Measurements from ENCODE around the gene KRTAP5-4. TPM values are rescaled to one million over a fixed set of nuclear protein-coding genes. Genes with fewer than 3 reads are reported as not detected.

KRTAP5-4 gene
- total RNA-seq, 1 experiment from 2014 or later = not detected

DNA sequence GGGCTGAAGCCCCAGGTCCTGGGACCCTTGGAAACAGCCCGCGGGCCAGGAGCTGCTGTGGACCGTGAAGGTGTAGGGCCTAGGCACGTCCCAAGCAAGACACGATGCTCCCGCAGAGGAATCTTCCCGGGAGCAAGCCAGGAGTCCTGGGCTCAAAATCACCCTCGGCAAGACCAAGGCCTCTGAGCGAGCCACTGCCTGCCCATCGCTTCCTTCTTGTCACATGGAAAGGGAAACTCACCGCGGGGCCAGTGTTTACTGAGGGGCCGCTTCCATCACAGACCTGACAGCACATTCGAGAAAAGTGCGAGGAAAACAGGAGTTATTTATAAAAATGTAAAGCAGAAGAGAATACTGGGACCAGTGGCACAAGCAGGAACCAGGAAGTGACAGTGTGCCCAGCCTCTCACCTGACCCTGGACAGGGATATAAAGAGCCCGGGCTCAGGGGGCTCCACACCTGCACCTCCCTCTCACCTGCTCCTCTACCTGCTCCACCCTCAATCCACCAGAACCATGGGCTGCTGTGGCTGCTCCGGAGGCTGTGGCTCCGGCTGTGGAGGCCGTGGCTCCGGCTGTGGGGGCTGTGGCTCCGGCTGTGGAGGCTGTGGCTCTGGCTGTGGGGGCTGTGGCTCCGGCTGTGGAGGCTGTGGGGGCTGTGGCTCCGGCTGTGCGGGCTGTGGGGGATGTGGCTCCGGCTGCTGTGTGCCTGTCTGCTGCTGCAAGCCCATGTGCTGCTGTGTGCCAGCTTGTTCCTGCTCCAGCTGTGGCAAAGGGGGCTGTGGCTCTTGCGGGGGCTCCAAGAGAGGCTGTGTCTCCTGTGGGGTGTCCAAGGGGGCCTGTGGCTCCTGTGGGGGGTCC is 7.6 kb upstream of the KRTAP5-4 start, which contains the start of gene KRTAP5-5:
Gene KRTAP5-5, plus strand, starts transcription at position 450 of the 860 bp plus-strand sequence. Its CDS starts 66 bp downstream, at position 516.
- Histone ChIP-seq H3K9me3 (ENCODE audit: low read depth, low read length, poor library complexity, severe bottlenecking) (no peaks in the 10 kb centered on the region), H3K36me3 (ENCODE audit: insufficient read depth, low read length, poor library complexity, severe bottlenecking) (no peaks in the 10 kb centered on the region), H3K4me3 (ENCODE audit: low read depth, low read length, poor library complexity, severe bottlenecking) (no peak within 1 kb of the TSS), H3K27ac (ENCODE audit: low read depth, low read length, poor library complexity, severe bottlenecking) (no peak within 1 kb of the TSS), H3K27me3 (replicated peaks; ENCODE audit: insufficient read depth, low read depth, low read length, poor library complexity) (no peaks in the 10 kb centered on the region), H3K4me1 (ENCODE audit: insufficient read depth, low read length, poor library complexity, severe bottlenecking) (no peaks in the 10 kb centered on the region)
- intact Hi-C loops (cut with micrococcal nuclease; ENCODE audit: unreplicated experiment) = loop anchor here (10.0 kb wide), 1 partner anchor 85 kb away; no protein-coding TSS in a partner anchor
- no TSS peak for BruUV-seq (replicated peaks)
- TF ChIP-seq EZH2 (IDR thresholded peaks at IDR 0.05; ENCODE audit: borderline replicate concordance, low read depth, low read length, poor library complexity, severe bottlenecking) = no peak
- TF ChIP-seq, protein P1, sequence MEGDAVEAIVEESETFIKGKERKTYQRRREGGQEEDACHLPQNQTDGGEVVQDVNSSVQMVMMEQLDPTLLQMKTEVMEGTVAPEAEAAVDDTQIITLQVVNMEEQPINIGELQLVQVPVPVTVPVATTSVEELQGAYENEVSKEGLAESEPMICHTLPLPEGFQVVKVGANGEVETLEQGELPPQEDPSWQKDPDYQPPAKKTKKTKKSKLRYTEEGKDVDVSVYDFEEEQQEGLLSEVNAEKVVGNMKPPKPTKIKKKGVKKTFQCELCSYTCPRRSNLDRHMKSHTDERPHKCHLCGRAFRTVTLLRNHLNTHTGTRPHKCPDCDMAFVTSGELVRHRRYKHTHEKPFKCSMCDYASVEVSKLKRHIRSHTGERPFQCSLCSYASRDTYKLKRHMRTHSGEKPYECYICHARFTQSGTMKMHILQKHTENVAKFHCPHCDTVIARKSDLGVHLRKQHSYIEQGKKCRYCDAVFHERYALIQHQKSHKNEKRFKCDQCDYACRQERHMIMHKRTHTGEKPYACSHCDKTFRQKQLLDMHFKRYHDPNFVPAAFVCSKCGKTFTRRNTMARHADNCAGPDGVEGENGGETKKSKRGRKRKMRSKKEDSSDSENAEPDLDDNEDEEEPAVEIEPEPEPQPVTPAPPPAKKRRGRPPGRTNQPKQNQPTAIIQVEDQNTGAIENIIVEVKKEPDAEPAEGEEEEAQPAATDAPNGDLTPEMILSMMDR (conservative IDR thresholded peaks at IDR 0.05; ENCODE audit: low read depth, low read length) = no peak
- DNase-seq (ENCODE audit: low spot score) = no peak
- CTCF ChIA-PET = no interaction called here
- POLR2A ChIA-PET (ENCODE audit: low non-redundant PET) = no interaction called here

DNA sequence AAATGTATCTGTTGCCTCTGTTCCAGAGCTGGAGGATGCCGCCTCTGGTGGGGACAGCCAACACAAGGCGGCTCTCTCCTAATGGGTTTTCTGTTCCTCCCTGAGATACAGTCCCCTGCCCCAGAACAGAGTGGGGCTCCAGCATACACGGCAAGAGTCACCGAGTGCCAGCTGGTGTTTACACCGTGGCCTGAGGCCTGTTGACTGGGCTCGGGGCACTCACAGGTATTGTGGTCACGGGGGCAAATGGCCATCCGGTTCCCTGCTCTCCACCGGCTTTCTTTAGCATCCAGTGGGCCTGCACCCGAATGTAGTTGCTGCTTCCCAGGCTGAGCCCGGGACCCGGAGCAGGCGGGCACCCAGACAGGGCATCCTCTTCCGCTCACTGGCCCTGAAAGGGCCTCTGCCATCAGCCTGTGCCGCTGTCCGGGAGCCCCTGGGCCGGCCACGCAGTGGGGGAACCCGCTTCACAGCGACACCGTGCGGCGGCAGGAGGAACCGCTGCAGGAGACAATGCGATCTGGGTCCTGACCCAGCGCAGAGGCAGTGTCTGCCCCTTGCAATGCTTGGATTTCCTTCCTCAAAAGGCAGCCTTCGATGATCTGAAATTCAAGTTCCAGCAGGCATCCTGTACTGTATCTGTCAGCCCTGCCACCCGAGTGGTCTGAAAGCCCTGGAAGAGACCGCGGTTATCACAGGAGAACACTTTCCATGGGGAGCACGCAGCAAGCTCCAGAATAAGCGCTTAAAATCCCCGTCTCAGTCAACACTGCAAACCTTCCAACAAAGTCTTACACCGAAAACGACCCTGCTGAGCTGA is 6.8 kb upstream of the KRTAP5-4 start:
- Histone ChIP-seq H3K4me3 (ENCODE audit: low read depth, low read length, poor library complexity, severe bottlenecking) (no peak overlapping the region), H3K4me1 (ENCODE audit: insufficient read depth, low read length, poor library complexity, severe bottlenecking) (no peaks in the 10 kb centered on the region), H3K36me3 (ENCODE audit: insufficient read depth, low read length, poor library complexity, severe bottlenecking) (no peaks in the 10 kb centered on the region), H3K27ac (ENCODE audit: low read depth, low read length, poor library complexity, severe bottlenecking) (no peak overlapping the region), H3K9me3 (ENCODE audit: low read depth, low read length, poor library complexity, severe bottlenecking) (no peaks in the 10 kb centered on the region), H3K27me3 (replicated peaks; ENCODE audit: insufficient read depth, low read depth, low read length, poor library complexity) (no peaks in the 10 kb centered on the region)
- POLR2A ChIA-PET (ENCODE audit: low non-redundant PET) = no interaction called here
- DNase-seq (ENCODE audit: low spot score) = peak; percentile 44
- intact Hi-C loops (cut with micrococcal nuclease; ENCODE audit: unreplicated experiment) = loop anchor here (10.0 kb wide), 1 partner anchor 84 kb away; no protein-coding TSS in a partner anchor
- no TSS peak for BruUV-seq (replicated peaks)
- TF ChIP-seq EZH2 (IDR thresholded peaks at IDR 0.05; ENCODE audit: borderline replicate concordance, low read depth, low read length, poor library complexity, severe bottlenecking) = no peak
- TF ChIP-seq, protein P1 (conservative IDR thresholded peaks at IDR 0.05; ENCODE audit: low read depth, low read length) = peak; percentile 92
- CTCF ChIA-PET = interaction anchor here (1.0 kb wide), 1 partner anchor 82 kb away, joined by 4 read pairs; no protein-coding TSS in a partner anchor

DNA sequence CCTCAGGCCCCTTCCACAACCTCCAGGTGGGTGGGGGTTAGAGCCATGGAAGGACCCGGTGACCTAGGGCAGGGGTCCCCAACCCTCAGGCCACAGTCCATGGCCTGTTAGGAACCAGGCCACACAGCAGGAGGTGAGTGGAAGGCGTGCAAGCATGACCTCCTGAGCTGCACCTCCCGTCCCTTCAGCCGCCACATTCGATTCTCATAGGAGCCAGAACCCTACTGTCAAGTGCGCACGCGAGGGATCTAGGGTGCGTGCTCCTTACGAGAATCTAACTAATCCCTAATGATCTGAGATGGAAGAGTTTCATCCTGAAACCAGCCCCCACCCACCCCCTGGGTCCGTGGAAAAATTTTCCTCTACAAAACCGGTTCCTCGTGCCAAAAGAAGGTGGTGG is 3.6 kb upstream of the KRTAP5-4 start:
- CTCF ChIA-PET = no interaction called here
- Histone ChIP-seq H3K27ac (ENCODE audit: low read depth, low read length, poor library complexity, severe bottlenecking) (no peak overlapping the region), H3K36me3 (ENCODE audit: insufficient read depth, low read length, poor library complexity, severe bottlenecking) (no peaks in the 10 kb centered on the region), H3K4me3 (ENCODE audit: low read depth, low read length, poor library complexity, severe bottlenecking) (no peak overlapping the region), H3K4me1 (ENCODE audit: insufficient read depth, low read length, poor library complexity, severe bottlenecking) (no peaks in the 10 kb centered on the region), H3K27me3 (replicated peaks; ENCODE audit: insufficient read depth, low read depth, low read length, poor library complexity) (no peaks in the 10 kb centered on the region), H3K9me3 (ENCODE audit: low read depth, low read length, poor library complexity, severe bottlenecking) (no peaks in the 10 kb centered on the region)
- intact Hi-C loops (cut with micrococcal nuclease; ENCODE audit: unreplicated experiment) = loop anchor here (10.0 kb wide), 1 partner anchor 81 kb away; no protein-coding TSS in a partner anchor
- DNase-seq (ENCODE audit: low spot score) = no peak
- no peak for TF ChIP-seq EZH2 (IDR thresholded peaks at IDR 0.05; ENCODE audit: borderline replicate concordance, low read depth, low read length, poor library complexity, severe bottlenecking)
- TF ChIP-seq, protein P1 (conservative IDR thresholded peaks at IDR 0.05; ENCODE audit: low read depth, low read length) = no peak
- POLR2A ChIA-PET (ENCODE audit: low non-redundant PET) = no interaction called here
- BruUV-seq (replicated peaks) = no TSS peak

Data from A673 (cell line).